SU-DHL-6 (cell line): ENCODE results near the gene COG6.

Experiments
- H2AFZ ChIP-seq: fragments of 200-600 bp; sonication (generic); 2 replicates; pipeline ENCODE4 v1.6.1; 2014; ENCODE audit warnings: low read depth, mild to moderate bottlenecking, moderate library complexity, mixed read lengths, antibody characterized with exemption, low read length; ENCODE audit not compliant: severe bottlenecking
- H3F3A ChIP-seq: fragments of 200-600 bp; shearing (Covaris generic); 2 replicates; pipeline ENCODE4 v1.6.0; 2016; ENCODE audit warnings: antibody characterized with exemption, mild to moderate bottlenecking; ENCODE audit not compliant: insufficient read depth
- H3K27ac ChIP-seq: fragments of 200-600 bp; sonication (generic); 2 replicates; pipeline ENCODE4 v1.5.1; 2016; ENCODE audit warnings: low read depth, mild to moderate bottlenecking, low read length, moderate library complexity, mixed read lengths
- H3K27me3 ChIP-seq: fragments of 200-600 bp; sonication (generic), shearing (Covaris generic); 2 replicates; pipeline ENCODE4 v1.6.0; 2014; ENCODE audit warnings: mild to moderate bottlenecking, low read length
- H3K36me3 ChIP-seq: fragments of 200-600 bp; sonication (generic); 2 replicates; pipeline ENCODE4 v1.6.1; 2014; ENCODE audit warnings: mild to moderate bottlenecking, low read length, mixed read lengths
- H3K4me2 ChIP-seq: fragments of 300-600, 200-600 bp; shearing (Covaris generic), sonication (generic); 2 replicates; pipeline ENCODE4 v1.6.0; 2014; ENCODE audit warnings: low read length, low read depth, mild to moderate bottlenecking; ENCODE audit not compliant: poor library complexity, severe bottlenecking
- H3K4me3 ChIP-seq: fragments of 200-600 bp; sonication (generic); 2 replicates; pipeline ENCODE4 v1.5.1; 2014; ENCODE audit warnings: antibody characterized with exemption, low read length, mild to moderate bottlenecking, mixed read lengths; ENCODE audit not compliant: insufficient read depth, poor library complexity, severe bottlenecking
- H3K79me2 ChIP-seq: fragments of 200-600 bp; sonication (generic); 2 replicates; pipeline ENCODE4 v1.6.1; 2014; ENCODE audit warnings: mild to moderate bottlenecking, low read length, moderate library complexity; ENCODE audit not compliant: insufficient read depth
- H3K9ac ChIP-seq: fragments of 200-600 bp; sonication (generic); 2 replicates; pipeline ENCODE4 v1.7.0; 2014; ENCODE audit warnings: mild to moderate bottlenecking, low read length
- H3K9me2 ChIP-seq: fragments of 200-600 bp; sonication (generic); replicated peaks from 2 replicates; pipeline ENCODE4 v1.6.1; 2014; ENCODE audit warnings: low read length; ENCODE audit not compliant: insufficient read depth
- H3K9me3 ChIP-seq: fragments of 200-600 bp; sonication (generic); 2 replicates; pipeline ENCODE4 v1.6.1; 2014; ENCODE audit warnings: low read length, mixed read lengths; ENCODE audit not compliant: insufficient read depth
- H4K20me1 ChIP-seq: fragments of 200-600 bp; sonication (generic); 2 replicates; pipeline ENCODE4 v1.6.1; 2014; ENCODE audit warnings: low read depth, mild to moderate bottlenecking, antibody characterized with exemption, low read length, moderate library complexity, mixed read lengths
- CTCF ChIP-seq: fragments of 200-600 bp; sonication (generic); IDR thresholded peaks from one replicate; pipeline ENCODE4 v1.5.1; 2017; ENCODE audit warnings: antibody characterized with exemption, mild to moderate bottlenecking, low read length, moderate library complexity; ENCODE audit not compliant: insufficient read depth, poor library complexity, severe bottlenecking
- EZH2phosphoT487 ChIP-seq: fragments of 200-600 bp; sonication (generic), shearing (Covaris generic); conservative IDR thresholded peaks from 2 replicates; pipeline ENCODE4 v1.6.1; 2018; ENCODE audit warnings: mild to moderate bottlenecking, antibody characterized with exemption, low read length, moderate library complexity, mixed read lengths

Gene COG6

DNA sequence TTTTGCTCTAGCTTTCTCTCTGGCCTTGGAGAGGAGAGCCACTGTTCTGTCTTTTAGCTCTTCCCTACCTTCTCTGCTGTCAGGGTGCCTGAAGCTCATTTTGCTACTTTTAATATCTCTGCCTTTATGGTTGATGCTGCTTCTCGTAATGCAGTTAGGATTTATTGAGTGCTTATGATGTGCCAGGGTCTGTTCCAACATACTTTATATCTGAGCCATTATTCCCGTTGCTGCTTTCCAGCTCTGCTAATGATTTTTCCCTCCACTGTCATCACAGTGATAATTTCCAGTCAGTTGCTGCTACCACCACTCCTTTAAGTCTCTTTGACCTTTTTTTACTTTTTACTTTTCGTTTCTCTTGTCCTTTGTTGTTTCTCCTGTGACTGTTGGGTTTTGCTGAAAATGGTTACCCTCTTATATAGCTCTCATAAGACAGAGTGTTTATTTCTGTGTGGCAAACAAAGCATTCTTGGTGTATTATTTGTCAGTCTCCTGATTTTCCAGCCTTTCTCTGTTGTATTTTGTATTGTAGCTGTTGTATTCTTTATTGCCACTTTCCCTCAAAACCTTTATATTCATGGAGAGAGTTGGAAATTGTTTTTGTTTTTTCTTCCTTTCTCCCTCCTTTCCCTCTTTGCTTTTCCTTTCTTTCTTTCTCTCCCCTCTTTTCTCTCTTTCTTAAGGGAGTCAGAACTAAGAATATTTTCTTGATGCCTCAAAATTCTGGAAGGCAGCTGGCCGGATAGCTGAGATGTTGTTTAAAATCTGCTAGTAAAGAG is 37.4 kb downstream of the COG6 start:
- Histone ChIP-seq H3K9me3 (no peaks in the 10 kb centered on the region), H3K27me3 (no peaks in the 10 kb centered on the region), H2AFZ (no peak overlapping the region), H3K4me2 (no peak overlapping the region), H3F3A (no peaks in the 10 kb centered on the region), H3K9me2 (no peaks in the 10 kb centered on the region), H4K20me1 (no peaks in the 10 kb centered on the region), H3K79me2 (no peaks in the 10 kb centered on the region), H3K9ac (no peak overlapping the region), H3K4me3 (no peak overlapping the region), H3K36me3 (peaks cover 5% of the 10 kb centered on the region), H3K27ac (no peak overlapping the region)
- TF ChIP-seq CTCF: no peak
- TF ChIP-seq EZH2phosphoT487: no peak

DNA sequence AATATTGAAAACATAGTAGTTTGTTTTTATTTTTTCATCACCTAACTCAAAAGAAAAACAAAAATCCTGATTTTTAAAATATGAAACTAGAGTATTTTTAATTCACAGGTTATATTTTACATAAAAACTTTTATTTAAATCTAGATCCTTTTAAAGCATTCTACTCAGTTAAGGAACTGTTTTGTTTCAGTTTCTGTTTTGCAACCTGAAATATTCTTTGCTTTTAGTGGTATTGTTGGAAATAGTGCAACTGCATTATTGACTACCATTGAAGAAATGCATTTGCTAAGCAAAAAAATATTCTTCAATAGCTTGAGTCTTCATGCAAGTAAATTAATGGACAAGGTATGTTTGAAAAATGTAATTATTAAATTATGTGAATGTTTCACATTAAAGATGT is 43.8 kb downstream of the COG6 start:
- peaks cover 5% of the 10 kb centered on the region; the same call in 1 of the 2 replicates for H3K36me3 ChIP-seq
- H3F3A ChIP-seq: no peaks in the 10 kb centered on the region
- no peak overlapping the region for H3K4me2 ChIP-seq
- no peaks in the 10 kb centered on the region for H3K27me3 ChIP-seq
- TF ChIP-seq CTCF: no peak
- no peak overlapping the region for H2AFZ ChIP-seq
- H3K9me3 ChIP-seq: no peaks in the 10 kb centered on the region
- H3K9ac ChIP-seq: no peak overlapping the region
- H4K20me1 ChIP-seq: no peaks in the 10 kb centered on the region
- H3K4me3 ChIP-seq: no peak overlapping the region
- no peak overlapping the region for H3K27ac ChIP-seq
- no peaks in the 10 kb centered on the region for H3K9me2 ChIP-seq
- no peaks in the 10 kb centered on the region for H3K79me2 ChIP-seq

GRCh38 chr13:39712626-39713025 is 57.2 kb downstream of the COG6 start:
- Histone ChIP-seq H3K9me2 (no peaks in the 10 kb centered on the region), H2AFZ (no peak overlapping the region), H3K27me3 (no peaks in the 10 kb centered on the region), H3K36me3 (peaks cover 10% of the 10 kb centered on the region), H3K79me2 (no peaks in the 10 kb centered on the region), H3K27ac (no peak overlapping the region), H3K9ac (no peak overlapping the region), H3K4me2 (no peak overlapping the region), H3K9me3 (no peaks in the 10 kb centered on the region), H3F3A (no peaks in the 10 kb centered on the region), H3K4me3 (no peak overlapping the region), H4K20me1 (no peaks in the 10 kb centered on the region)
- TF ChIP-seq EZH2phosphoT487 (no peak), CTCF (no peak)
